Fibroblast of the aortic adventitia (primary cell): ENCODE results near the gene RIBC2. TPM values are rescaled to one million over a fixed set of nuclear protein-coding genes. Genes with fewer than 3 reads are reported as not detected.

Experiments
- DNase-seq: peaks from one replicate; pipeline ENCODE4 v3.0.0-alpha.2; 2010; ENCODE audit warnings: low read depth
- H3K4me3 ChIP-seq: 2 replicates; pipeline ENCODE4 v1.5.1; 2011; ENCODE audit warnings: low read depth, mild to moderate bottlenecking, control low read depth, low read length, moderate library complexity
- total RNA-seq: library from RNA; depleted of rRNA; stranded (reverse); fragments of >200 nt; gene quantifications from 2 replicates; pipeline ENCODE4 v1.2.3, GENCODE V29; 2012; ENCODE audit warnings: low replicate concordance
- TF ChIP-seq, protein P1 (sequence below): IDR thresholded peaks from 2 replicates; pipeline ENCODE4 v1.5.1; 2011; ENCODE audit warnings: mild to moderate bottlenecking, low read length, control low read depth, inconsistent platforms; ENCODE audit not compliant: insufficient read depth

The RIBC2 gene
- total RNA-seq, 1 donor, result 5.7 TPM

DNA sequence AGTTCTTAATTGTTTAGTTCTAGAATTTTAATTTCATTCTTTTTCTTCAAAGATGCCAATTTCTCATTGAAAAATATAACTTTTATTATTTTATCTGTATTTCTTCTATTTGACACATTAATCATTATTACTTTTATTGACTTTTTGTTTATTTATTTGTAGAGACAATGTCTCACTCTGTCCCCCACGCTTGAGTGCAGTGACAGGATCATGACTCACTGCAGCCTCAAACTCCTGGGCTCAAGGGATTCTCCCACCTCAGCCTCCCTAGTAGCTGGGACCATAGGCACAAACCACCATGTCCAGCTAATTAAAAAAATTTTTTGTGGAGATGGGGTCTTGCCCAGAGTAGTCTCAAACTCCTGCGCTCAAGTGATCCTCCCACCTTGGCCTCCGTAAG, 58.9 kb downstream of the RIBC2 start:
- H3K4me3 ChIP-seq, result no peak overlapping the region
- no peak for DNase-seq
- TF ChIP-seq, protein P1, sequence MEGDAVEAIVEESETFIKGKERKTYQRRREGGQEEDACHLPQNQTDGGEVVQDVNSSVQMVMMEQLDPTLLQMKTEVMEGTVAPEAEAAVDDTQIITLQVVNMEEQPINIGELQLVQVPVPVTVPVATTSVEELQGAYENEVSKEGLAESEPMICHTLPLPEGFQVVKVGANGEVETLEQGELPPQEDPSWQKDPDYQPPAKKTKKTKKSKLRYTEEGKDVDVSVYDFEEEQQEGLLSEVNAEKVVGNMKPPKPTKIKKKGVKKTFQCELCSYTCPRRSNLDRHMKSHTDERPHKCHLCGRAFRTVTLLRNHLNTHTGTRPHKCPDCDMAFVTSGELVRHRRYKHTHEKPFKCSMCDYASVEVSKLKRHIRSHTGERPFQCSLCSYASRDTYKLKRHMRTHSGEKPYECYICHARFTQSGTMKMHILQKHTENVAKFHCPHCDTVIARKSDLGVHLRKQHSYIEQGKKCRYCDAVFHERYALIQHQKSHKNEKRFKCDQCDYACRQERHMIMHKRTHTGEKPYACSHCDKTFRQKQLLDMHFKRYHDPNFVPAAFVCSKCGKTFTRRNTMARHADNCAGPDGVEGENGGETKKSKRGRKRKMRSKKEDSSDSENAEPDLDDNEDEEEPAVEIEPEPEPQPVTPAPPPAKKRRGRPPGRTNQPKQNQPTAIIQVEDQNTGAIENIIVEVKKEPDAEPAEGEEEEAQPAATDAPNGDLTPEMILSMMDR, result no peak

DNA sequence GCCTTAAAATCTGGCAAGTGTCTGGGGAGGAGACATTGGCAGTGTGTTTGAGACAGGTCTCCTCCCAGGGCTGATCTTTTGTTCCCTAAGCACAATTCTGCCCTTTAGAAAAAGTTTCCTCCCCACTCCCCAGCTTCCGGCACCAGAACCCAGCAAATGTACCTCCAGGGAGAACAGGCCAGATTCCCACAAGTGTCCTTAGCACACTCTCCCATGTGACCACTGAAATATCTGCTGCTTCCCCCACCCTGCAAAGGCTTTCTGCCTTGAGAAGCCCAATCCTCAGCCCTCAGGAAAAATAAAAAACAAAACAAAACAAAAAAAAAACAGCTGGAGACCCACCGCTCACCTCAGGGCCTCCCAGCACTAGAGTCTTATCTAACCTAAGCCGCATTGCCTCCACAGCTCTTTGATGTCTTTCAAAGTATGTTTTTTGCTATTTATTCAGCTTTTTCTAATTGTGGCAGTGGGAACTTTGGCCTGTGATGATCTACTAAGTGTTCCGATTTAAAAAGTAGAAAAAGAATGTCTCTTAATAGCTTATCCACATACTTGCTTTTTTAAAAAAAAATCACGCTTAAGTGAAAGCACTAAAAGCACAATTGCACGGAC, 60.2 kb downstream of the RIBC2 start:
- TF ChIP-seq, protein P1, result no peak
- DNase-seq, result no peak
- no peak overlapping the region for H3K4me3 ChIP-seq

DNA sequence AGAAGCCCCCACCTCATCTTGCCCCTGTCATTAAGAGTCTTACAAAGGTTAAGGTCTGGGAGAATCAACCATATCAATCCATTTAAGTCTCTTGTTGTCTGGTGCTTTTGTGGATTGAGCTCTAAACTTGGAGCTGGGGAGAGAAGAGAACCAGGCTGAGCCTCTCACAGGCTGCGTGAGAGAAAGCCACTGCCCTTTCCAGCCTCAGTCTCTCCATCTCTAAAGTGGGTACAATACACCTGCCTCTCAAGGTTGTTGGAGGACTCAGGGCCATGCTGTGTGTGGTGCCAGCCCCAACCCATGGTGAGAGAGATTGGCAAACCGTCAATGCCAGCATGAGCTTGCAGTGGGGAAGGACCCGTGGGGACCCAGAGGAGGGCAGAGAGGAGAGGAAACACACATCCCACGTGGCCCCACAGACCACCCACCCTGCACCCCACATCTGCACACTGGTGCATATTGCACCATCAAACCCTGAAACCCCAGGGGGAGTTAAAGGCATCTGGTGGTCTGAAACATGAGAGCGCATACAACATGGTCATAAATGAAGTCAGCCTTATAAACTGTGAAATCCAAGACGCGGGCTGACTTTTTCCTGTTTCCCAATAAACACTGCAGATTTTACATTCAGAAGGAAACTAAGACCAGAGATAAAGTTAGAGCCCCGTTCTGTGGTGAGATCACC, 61.7 kb downstream of the RIBC2 start:
- TF ChIP-seq, protein P1, result no peak
- no peak overlapping the region for H3K4me3 ChIP-seq
- DNase-seq, result no peak

DNA sequence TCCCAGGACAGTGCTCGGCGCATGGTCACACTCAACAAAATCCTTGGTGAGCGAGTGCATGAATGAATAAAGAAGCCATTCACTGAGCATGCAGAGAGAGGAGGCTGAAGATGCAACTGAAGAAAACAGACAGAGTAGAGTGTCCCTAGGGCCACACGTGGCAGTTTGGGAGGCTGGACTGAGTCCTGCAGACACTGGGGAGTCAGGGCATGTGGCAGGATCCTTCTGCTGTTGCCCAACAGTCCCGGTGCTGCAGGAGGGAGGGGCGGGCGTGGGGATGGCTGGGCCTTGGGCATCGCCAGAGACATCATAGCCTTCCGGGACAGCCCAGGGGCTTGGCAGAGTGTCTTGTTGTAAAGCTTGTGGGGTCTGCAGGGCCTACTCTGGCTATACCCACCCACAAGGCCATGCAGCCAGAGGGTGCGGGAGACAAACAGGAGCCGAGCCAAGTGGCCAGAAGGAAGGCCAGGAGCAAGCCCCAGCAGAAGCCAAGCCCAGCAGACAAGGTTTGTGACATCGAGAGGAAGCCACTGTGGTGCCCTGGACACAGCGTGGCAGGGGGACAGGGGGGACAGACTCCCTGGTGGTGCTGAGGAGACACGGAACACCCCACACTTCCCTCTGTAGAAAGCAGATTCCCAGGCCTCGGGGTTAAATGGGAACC, 62.5 kb downstream of the RIBC2 start:
- DNase-seq, result no peak
- TF ChIP-seq, protein P1, result no peak
- no peak overlapping the region for H3K4me3 ChIP-seq

DNA sequence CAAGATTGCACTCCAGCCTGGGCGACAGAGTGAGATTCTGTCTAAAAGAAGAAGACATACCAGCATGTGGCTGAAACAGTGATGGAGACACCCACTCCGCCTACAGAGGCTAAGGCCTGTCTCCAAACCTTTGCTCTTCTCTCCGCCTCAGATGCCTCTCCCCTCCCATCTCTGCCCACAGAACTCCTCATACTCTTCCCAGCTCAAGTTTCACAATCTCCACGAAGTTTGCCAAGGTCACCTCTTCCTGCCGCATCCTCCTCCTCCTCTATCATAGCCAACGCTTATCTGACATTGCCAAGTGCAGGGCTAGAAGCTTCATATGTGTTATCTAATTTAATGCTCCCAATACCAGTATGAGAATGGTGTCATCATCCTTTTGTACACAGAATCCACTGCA, 63.3 kb downstream of the RIBC2 start:
- TF ChIP-seq, protein P1, result no peak
- no peak overlapping the region for H3K4me3 ChIP-seq
- DNase-seq, result no peak

DNA sequence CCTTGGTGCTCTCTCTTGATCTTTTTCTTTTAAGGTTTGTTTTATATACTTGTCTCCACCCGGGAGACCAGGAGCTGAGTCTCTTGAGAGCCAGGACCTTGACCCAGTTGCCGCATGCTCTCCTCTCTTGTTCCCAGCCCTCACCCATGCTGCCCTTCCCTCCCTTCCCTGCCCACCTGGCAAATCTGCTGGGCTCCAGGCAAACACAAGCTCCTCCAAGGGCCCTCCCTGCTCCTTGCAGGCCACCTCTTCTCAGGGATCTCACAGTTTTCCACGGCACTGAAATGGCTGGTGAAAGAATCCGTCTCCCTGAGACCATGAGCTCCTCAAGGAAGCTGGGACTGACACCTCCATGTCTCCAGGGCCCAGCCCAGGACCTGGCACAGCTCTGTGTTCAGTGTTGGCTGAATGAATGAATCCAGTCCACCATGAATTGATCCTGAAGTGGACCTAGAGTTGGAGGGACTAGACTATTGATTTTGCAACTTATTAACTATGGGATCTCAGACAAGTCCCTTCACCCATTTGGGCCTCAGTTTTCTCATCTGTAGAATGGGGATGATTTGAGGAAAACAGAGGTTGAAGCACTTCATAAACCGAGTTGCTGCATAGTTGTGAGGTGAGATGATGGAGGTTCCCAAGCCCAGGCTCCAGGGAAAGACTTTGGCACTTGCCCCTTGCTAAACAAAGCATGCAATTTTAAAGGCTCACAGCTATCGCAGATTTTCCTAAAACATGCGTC, 64.0 kb downstream of the RIBC2 start:
- DNase-seq, result no peak
- no peak overlapping the region for H3K4me3 ChIP-seq
- TF ChIP-seq, protein P1, result no peak
